Tibial nerve (tissue), 3 donors: ENCODE measurements around the gene SLC44A2.

ENCODE experiments used
- POLR2A ChIP-seq, 2 donors: fragments of 450-650 bp; IDR thresholded peaks; one replicate each; pipeline ENCODE4 v1.6.1; 2017; ENCODE audit warnings: antibody characterized with exemption in 2 of 2, mild to moderate bottlenecking in 2 of 2, moderate library complexity in 2 of 2
- TF ChIP-seq, protein P1 (sequence below), 5 experiments: fragments of 200-600 bp in 3 of 5; fragments of 450-650 bp in 2 of 5; sonication (generic) in 3 of 5; IDR thresholded peaks; one replicate each; pipeline ENCODE4 v1.5.1; 2016 to 2019; ENCODE audit warnings: antibody characterized with exemption in 5 of 5, mild to moderate bottlenecking in 3 of 5, moderate library complexity in 2 of 5

DNA sequence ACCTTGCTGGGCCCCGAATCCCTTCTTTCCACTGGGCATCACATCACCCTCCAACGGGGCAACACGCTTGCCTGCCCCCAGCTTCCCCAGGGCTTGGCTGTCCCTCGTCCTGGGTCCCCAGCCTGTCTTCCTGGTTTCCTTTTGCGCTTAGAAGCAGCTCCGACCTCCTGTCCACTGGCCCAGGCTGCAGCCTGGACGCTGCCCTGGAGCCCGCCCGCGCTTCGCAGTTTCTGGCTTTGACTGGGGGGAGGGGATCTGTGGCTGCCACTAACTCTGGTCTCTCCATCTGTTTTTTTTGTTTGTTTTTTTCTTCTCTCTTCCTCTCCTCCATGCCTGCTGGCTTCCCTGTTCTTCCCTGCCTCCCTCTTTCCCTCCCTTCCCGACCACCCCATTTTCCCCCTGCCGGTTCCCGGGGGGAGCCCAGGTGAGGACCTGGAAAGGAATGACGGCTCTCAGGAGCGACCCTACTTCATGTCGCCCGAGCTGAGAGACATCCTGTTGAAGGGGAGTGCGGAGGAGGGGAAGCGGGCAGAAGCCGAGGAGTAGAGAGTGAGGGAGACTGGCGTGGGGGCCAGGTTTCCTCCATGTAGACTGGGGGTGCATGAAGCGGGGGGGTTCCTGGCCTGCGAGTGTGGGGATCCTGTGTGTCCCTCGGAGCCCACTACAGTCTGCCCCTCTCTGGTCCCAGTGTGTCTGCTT is 17.3 kb downstream of the SLC44A2 start:
- no peak for TF ChIP-seq POLR2A (IDR thresholded peaks at IDR 0.05)
- TF ChIP-seq, protein P1, sequence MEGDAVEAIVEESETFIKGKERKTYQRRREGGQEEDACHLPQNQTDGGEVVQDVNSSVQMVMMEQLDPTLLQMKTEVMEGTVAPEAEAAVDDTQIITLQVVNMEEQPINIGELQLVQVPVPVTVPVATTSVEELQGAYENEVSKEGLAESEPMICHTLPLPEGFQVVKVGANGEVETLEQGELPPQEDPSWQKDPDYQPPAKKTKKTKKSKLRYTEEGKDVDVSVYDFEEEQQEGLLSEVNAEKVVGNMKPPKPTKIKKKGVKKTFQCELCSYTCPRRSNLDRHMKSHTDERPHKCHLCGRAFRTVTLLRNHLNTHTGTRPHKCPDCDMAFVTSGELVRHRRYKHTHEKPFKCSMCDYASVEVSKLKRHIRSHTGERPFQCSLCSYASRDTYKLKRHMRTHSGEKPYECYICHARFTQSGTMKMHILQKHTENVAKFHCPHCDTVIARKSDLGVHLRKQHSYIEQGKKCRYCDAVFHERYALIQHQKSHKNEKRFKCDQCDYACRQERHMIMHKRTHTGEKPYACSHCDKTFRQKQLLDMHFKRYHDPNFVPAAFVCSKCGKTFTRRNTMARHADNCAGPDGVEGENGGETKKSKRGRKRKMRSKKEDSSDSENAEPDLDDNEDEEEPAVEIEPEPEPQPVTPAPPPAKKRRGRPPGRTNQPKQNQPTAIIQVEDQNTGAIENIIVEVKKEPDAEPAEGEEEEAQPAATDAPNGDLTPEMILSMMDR (IDR thresholded peaks at IDR 0.05): no peak
